HCT116 (cell line): ENCODE data around the gene HPRT1. TPM values are rescaled to one million over a fixed set of nuclear protein-coding genes. Genes with fewer than 3 reads are reported as not detected.

ENCODE experiments used
- ATAC-seq: fragments of 200-7000 bp; cut with Tn5 transposase; 2 replicates; pipeline ENCODE4 v1.9.1; 2020; ENCODE audit warnings: mild to moderate bottlenecking, moderate library complexity
- BruUV-seq: library from RNA; stranded (reverse); fragments of 400-500 nt; replicated peaks from 2 replicates; lab custom pipeline; 2021; lab: Mats Ljungman, UMichigan
- CTCF ChIA-PET: fragments of 300-600 bp; sonication (Branson Sonifier 250); formaldehyde crosslinking; loops from one replicate; lab custom pipeline; 2021; ENCODE audit warnings: antibody characterized with exemption; lab: Charles Lee
- POLR2A ChIA-PET: fragments of 300-600, 350-600 bp; sonication (Branson Sonifier 250); formaldehyde crosslinking; loops from one replicate; lab custom pipeline; 2021; ENCODE audit warnings: antibody characterized with exemption; lab: Charles Lee
- RAD21 ChIA-PET, 2 experiments: fragments of 300-600 bp; sonication (Branson Sonifier 250); formaldehyde crosslinking; loops; one replicate each; lab custom pipeline; 2023; ENCODE audit warnings: low total read pairs in 2 of 2; ENCODE audit not compliant: uncharacterized antibody in 2 of 2, unreplicated experiment in 2 of 2, low non-redundant PET in 1 of 2; lab: Charles Lee
- DNase-seq: peaks from one replicate; pipeline ENCODE4 v3.0.0-alpha.2; 2010; ENCODE audit warnings: low read depth, low spot score
- H2AFZ ChIP-seq: fragments of 200-600 bp; shearing (Covaris generic), sonication (generic); 2 replicates; pipeline ENCODE4 v1.6.1; 2017; ENCODE audit warnings: low read depth, mixed run types, mixed read lengths, antibody characterized with exemption, low read length; ENCODE audit not compliant: poor library complexity, severe bottlenecking
- H3K27ac ChIP-seq: 2 replicates; pipeline ENCODE4 v1.5.1; 2012; ENCODE audit warnings: low read depth, low read length
- H3K27me3 ChIP-seq: fragments of 200-600 bp; sonication (generic); 2 replicates; pipeline ENCODE4 v1.6.1; 2016; ENCODE audit warnings: mixed run types, low read length, mixed read lengths; ENCODE audit not compliant: insufficient read depth
- H3K36me3 ChIP-seq, 2 experiments: fragments of 200-500 bp in 1 of 2; fragments of 200-600 bp in 1 of 2; sonication (Bioruptor generic) in 1 of 2; sonication (generic) in 1 of 2; 2 replicates each; pipeline versions ENCODE4 v1.5.1 to v1.6.1; 2014 to 2016; ENCODE audit warnings: low read length in 2 of 2, inconsistent platforms in 1 of 2, mixed read lengths in 1 of 2, mixed run types in 1 of 2; ENCODE audit not compliant: insufficient read depth in 2 of 2, control insufficient read depth in 1 of 2
- H3K4me1 ChIP-seq, 2 experiments: fragments of 200-600 bp in 1 of 2; sonication (generic) in 1 of 2; 2 replicates each; pipeline versions ENCODE4 v1.5.1 to v1.6.1; 2012 to 2017; ENCODE audit warnings: low read length in 2 of 2, inconsistent platforms in 1 of 2, mild to moderate bottlenecking in 1 of 2, mixed read lengths in 1 of 2, mixed run types in 1 of 2, moderate library complexity in 1 of 2; ENCODE audit not compliant: insufficient read depth in 2 of 2, control insufficient read depth in 1 of 2
- H3K4me2 ChIP-seq: fragments of 200-600 bp; sonication (generic); 2 replicates; pipeline ENCODE4 v1.6.1; 2017; ENCODE audit warnings: mixed run types, low read length, mixed read lengths
- H3K4me3 ChIP-seq, 2 experiments: fragments of 200-600 bp in 1 of 2; sonication (generic) in 1 of 2; replicated peaks in 1 of 2; 2 replicates each; pipeline ENCODE4 v1.5.1; 2011 to 2016; ENCODE audit warnings: low read length in 2 of 2, control low read depth in 1 of 2, low read depth in 1 of 2, mild to moderate bottlenecking in 1 of 2, mixed read lengths in 1 of 2, mixed run types in 1 of 2
- H3K79me2 ChIP-seq: fragments of 200-600 bp; sonication (generic); 2 replicates; pipeline ENCODE4 v1.6.1; 2017; ENCODE audit warnings: mild to moderate bottlenecking, mixed run types, low read length, moderate library complexity, mixed read lengths; ENCODE audit not compliant: insufficient read depth
- H3K9ac ChIP-seq: fragments of 200-600 bp; sonication (generic); 2 replicates; pipeline ENCODE4 v1.6.1; 2016; ENCODE audit warnings: low read length, mixed read lengths
- H3K9me2 ChIP-seq: fragments of 200-600 bp; sonication (generic), shearing (Covaris generic); 2 replicates; pipeline ENCODE4 v1.6.1; 2017; ENCODE audit warnings: mixed run types, mild to moderate bottlenecking, moderate library complexity; ENCODE audit not compliant: insufficient read depth
- H3K9me3 ChIP-seq, 2 experiments: fragments of 200-500 bp in 1 of 2; fragments of 200-600 bp in 1 of 2; sonication (Bioruptor generic) in 1 of 2; sonication (generic) in 1 of 2; 2 replicates each; pipeline ENCODE4 v1.6.1; 2014 to 2017; ENCODE audit warnings: low read length in 2 of 2, mixed read lengths in 2 of 2, inconsistent platforms in 1 of 2, low read depth in 1 of 2, mild to moderate bottlenecking in 1 of 2, mixed run types in 1 of 2, moderate library complexity in 1 of 2; ENCODE audit not compliant: control insufficient read depth in 1 of 2, insufficient read depth in 1 of 2
- H4K20me1 ChIP-seq: fragments of 200-600 bp; sonication (generic), shearing (Covaris generic); 2 replicates; pipeline ENCODE4 v1.6.1; 2017; ENCODE audit warnings: mixed run types, mild to moderate bottlenecking, moderate library complexity; ENCODE audit not compliant: insufficient read depth
- CBX3 ChIP-seq: IDR thresholded peaks from 2 replicates; pipeline ENCODE4 v1.6.1; 2012; ENCODE audit warnings: low read depth
- CEBPB ChIP-seq: IDR thresholded peaks from 2 replicates; pipeline ENCODE4 v1.6.1; 2012; ENCODE audit warnings: low read depth
- EGR1 ChIP-seq: IDR thresholded peaks from 2 replicates; pipeline ENCODE4 v1.6.1; 2012; ENCODE audit warnings: low read depth
- ELF1 ChIP-seq: IDR thresholded peaks from 2 replicates; pipeline ENCODE4 v1.6.1; 2012; ENCODE audit warnings: low read depth, borderline replicate concordance
- EZH2phosphoT487 ChIP-seq: fragments of 200-600 bp; IDR thresholded peaks from 2 replicates; pipeline ENCODE4 v1.6.1; 2018; ENCODE audit warnings: antibody characterized with exemption, borderline replicate concordance
- FOSL1 ChIP-seq: IDR thresholded peaks from 2 replicates; pipeline ENCODE4 v1.6.1; 2012; ENCODE audit warnings: low read depth
- JUND ChIP-seq: IDR thresholded peaks from 2 replicates; pipeline ENCODE4 v1.6.1; 2012
- POLR2A ChIP-seq: IDR thresholded peaks from 2 replicates; pipeline ENCODE4 v1.7.0; 2011; ENCODE audit warnings: borderline replicate concordance; ENCODE audit not compliant: insufficient read depth, insufficient read length; ENCODE audit errors: extremely low read depth
- RAD21 ChIP-seq: IDR thresholded peaks from 2 replicates; pipeline ENCODE4 v1.6.1; 2012; ENCODE audit warnings: low read depth, mild to moderate bottlenecking
- SRF ChIP-seq: IDR thresholded peaks from 2 replicates; pipeline ENCODE4 v1.6.1; 2012; ENCODE audit warnings: low read depth
- ZNF274 ChIP-seq: fragments of 200-500 bp; sonication (Bioruptor generic); IDR thresholded peaks from 2 replicates; pipeline ENCODE4 v1.6.1; 2014; ENCODE audit warnings: mild to moderate bottlenecking, low read depth, low read length, inconsistent platforms
- intact Hi-C: fragments of 100-400 bp; cut with micrococcal nuclease; formaldehyde crosslinking; loops from 2 replicates; pipeline ENCODE4 v1.10.0; 2022
- total RNA-seq: library from RNA; stranded (reverse); gene quantifications from one replicate; pipeline ENCODE4 v1.2.1, GENCODE V29; 2021; ENCODE audit not compliant: unreplicated experiment
- TF ChIP-seq, protein P1 (sequence below): IDR thresholded peaks from 2 replicates; pipeline ENCODE4 v1.6.1; 2012
- TF ChIP-seq, protein P2 (sequence below): IDR thresholded peaks from 2 replicates; pipeline ENCODE4 v1.6.1; 2012; ENCODE audit warnings: low read depth
- TF ChIP-seq, protein P3 (sequence below): IDR thresholded peaks from 2 replicates; pipeline ENCODE4 v1.6.1; 2011; ENCODE audit warnings: mild to moderate bottlenecking, low read length, moderate library complexity; ENCODE audit not compliant: insufficient replicate concordance; ENCODE audit errors: extremely low read depth
- TF ChIP-seq, protein P4 (sequence below): IDR thresholded peaks from 2 replicates; pipeline ENCODE4 v1.6.1; 2012

HPRT1 gene
- total RNA-seq, 1 experiment from 2014 or later: 57.8 TPM

DNA sequence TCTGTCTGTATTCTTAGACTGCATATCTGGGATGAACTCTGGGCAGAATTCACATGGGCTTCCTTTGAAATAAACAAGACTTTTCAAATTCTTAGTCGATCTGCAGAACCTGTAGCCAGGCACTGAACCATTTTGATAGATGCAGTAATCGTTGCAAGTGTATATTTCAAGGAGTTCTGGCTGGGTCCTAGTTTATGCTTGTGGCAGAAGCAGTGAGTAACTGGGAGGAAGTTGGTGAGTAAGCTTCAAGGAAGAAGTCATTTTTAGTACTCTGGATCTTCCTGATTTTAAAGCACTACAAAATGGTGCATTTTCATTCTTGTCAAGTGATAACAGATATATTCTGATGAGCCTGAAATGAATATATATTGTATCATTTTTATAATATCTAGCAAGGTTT, 9.5 kb downstream of the HPRT1 start:
- POLR2A ChIA-PET: no interaction called here
- ATAC-seq (no peak), DNase-seq (no peak)
- Histone ChIP-seq H4K20me1 (no peaks in the 10 kb centered on the region; the same call in 1 of the 2 replicates), H3K4me3 (no peak overlapping the region), H2AFZ (no peak overlapping the region), H3K9me3 (no peaks in the 10 kb centered on the region), H3K36me3 (no peaks in the 10 kb centered on the region), H3K9me2 (no peaks in the 10 kb centered on the region), H3K79me2 (peaks cover 60% of the 10 kb centered on the region), H3K4me1 (no peaks in the 10 kb centered on the region), H3K4me2 (no peak overlapping the region), H3K27me3 (no peaks in the 10 kb centered on the region), H3K27ac (no peak overlapping the region), H3K9ac (no peak overlapping the region)
- RAD21 ChIA-PET: no interaction called here
- CTCF ChIA-PET: no interaction called here
- intact Hi-C loops: no loop called here
- TF ChIP-seq, protein P1, sequence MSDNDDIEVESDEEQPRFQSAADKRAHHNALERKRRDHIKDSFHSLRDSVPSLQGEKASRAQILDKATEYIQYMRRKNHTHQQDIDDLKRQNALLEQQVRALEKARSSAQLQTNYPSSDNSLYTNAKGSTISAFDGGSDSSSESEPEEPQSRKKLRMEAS: no peak
- TF ChIP-seq, protein P2, sequence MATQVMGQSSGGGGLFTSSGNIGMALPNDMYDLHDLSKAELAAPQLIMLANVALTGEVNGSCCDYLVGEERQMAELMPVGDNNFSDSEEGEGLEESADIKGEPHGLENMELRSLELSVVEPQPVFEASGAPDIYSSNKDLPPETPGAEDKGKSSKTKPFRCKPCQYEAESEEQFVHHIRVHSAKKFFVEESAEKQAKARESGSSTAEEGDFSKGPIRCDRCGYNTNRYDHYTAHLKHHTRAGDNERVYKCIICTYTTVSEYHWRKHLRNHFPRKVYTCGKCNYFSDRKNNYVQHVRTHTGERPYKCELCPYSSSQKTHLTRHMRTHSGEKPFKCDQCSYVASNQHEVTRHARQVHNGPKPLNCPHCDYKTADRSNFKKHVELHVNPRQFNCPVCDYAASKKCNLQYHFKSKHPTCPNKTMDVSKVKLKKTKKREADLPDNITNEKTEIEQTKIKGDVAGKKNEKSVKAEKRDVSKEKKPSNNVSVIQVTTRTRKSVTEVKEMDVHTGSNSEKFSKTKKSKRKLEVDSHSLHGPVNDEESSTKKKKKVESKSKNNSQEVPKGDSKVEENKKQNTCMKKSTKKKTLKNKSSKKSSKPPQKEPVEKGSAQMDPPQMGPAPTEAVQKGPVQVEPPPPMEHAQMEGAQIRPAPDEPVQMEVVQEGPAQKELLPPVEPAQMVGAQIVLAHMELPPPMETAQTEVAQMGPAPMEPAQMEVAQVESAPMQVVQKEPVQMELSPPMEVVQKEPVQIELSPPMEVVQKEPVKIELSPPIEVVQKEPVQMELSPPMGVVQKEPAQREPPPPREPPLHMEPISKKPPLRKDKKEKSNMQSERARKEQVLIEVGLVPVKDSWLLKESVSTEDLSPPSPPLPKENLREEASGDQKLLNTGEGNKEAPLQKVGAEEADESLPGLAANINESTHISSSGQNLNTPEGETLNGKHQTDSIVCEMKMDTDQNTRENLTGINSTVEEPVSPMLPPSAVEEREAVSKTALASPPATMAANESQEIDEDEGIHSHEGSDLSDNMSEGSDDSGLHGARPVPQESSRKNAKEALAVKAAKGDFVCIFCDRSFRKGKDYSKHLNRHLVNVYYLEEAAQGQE: no peak
- TF ChIP-seq EZH2phosphoT487: no peak
- TF ChIP-seq RAD21: no peak
- no peak for TF ChIP-seq FOSL1
- no peak for TF ChIP-seq SRF
- no peak for TF ChIP-seq JUND
- TF ChIP-seq ELF1: no peak
- TF ChIP-seq ZNF274: no peak
- no peak for TF ChIP-seq CBX3
- no peak for TF ChIP-seq EGR1
- TF ChIP-seq, protein P3, sequence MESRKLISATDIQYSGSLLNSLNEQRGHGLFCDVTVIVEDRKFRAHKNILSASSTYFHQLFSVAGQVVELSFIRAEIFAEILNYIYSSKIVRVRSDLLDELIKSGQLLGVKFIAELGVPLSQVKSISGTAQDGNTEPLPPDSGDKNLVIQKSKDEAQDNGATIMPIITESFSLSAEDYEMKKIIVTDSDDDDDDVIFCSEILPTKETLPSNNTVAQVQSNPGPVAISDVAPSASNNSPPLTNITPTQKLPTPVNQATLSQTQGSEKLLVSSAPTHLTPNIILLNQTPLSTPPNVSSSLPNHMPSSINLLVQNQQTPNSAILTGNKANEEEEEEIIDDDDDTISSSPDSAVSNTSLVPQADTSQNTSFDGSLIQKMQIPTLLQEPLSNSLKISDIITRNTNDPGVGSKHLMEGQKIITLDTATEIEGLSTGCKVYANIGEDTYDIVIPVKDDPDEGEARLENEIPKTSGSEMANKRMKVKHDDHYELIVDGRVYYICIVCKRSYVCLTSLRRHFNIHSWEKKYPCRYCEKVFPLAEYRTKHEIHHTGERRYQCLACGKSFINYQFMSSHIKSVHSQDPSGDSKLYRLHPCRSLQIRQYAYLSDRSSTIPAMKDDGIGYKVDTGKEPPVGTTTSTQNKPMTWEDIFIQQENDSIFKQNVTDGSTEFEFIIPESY: no peak
- TF ChIP-seq CEBPB: no peak
- TF ChIP-seq, protein P4, sequence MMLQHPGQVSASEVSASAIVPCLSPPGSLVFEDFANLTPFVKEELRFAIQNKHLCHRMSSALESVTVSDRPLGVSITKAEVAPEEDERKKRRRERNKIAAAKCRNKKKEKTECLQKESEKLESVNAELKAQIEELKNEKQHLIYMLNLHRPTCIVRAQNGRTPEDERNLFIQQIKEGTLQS: no peak
- TF ChIP-seq POLR2A: no peak
- BruUV-seq: no TSS peak
